ENCODE results near the gene MYBPC2. TPM values are rescaled to one million over a fixed set of nuclear protein-coding genes. Genes with fewer than 3 reads are reported as not detected.

The MYBPC2 gene
- total RNA-seq, 1 donor from 2014 or later, result 0.77 TPM

- peaks cover 12% of the 10 kb centered on the region for H3K4me1 Mint-ChIP-seq
Measured at GRCh38 chr19:50420127-50420526, 12.6 kb upstream of the MYBPC2 start.

DNA sequence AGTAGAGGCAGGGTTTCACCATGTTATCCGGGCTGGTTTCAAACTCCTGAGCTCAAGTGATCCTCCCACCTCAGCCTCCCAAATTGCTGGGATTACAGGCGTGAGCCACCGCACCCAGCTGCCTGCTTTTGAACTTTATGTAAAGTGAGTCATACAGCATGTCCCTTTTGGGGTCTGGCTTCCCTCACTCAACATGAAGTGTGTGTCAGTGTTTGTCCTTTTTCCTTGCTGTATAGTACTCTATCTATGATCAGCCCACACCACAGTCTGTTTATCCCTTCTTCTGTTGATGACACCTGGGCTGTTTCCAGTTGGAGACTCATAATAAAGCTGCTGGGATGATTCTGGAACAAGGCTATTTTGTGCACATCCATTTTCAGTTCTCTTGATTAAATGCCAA, 11.9 kb upstream of the MYBPC2 start:
- Mint-ChIP-seq H3K4me3 (no peak overlapping the region), H3K27ac (no peak overlapping the region), H3K4me1 (peaks cover 12% of the 10 kb centered on the region), H3K27me3 (ENCODE audit: insufficient read depth, low read depth) (peaks cover 17% of the 10 kb centered on the region), H3K36me3 (no peaks in the 10 kb centered on the region), H3K9me3 (no peaks in the 10 kb centered on the region)
- Histone ChIP-seq H3K36me3 (no peaks in the 10 kb centered on the region), H3K27ac (no peak overlapping the region), H3K79me2 (ENCODE audit: low read depth) (no peaks in the 10 kb centered on the region), H3K4me1 (peaks cover 7% of the 10 kb centered on the region), H4K20me1 (ENCODE audit: low read depth) (peaks cover 3% of the 10 kb centered on the region), H3K9ac (no peak overlapping the region), H3K4me3 (no peak overlapping the region), H3K27me3 (peaks cover 30% of the 10 kb centered on the region), H2AFZ (replicated peaks) (no peak overlapping the region), H3K4me2 (no peak overlapping the region), H3K9me3 (ENCODE audit: low read depth) (no peaks in the 10 kb centered on the region), H3F3A (ENCODE audit: low read depth) (no peaks in the 10 kb centered on the region)
- DNase-seq (ENCODE audit: low spot score), result no peak
- TF ChIP-seq, protein P1, sequence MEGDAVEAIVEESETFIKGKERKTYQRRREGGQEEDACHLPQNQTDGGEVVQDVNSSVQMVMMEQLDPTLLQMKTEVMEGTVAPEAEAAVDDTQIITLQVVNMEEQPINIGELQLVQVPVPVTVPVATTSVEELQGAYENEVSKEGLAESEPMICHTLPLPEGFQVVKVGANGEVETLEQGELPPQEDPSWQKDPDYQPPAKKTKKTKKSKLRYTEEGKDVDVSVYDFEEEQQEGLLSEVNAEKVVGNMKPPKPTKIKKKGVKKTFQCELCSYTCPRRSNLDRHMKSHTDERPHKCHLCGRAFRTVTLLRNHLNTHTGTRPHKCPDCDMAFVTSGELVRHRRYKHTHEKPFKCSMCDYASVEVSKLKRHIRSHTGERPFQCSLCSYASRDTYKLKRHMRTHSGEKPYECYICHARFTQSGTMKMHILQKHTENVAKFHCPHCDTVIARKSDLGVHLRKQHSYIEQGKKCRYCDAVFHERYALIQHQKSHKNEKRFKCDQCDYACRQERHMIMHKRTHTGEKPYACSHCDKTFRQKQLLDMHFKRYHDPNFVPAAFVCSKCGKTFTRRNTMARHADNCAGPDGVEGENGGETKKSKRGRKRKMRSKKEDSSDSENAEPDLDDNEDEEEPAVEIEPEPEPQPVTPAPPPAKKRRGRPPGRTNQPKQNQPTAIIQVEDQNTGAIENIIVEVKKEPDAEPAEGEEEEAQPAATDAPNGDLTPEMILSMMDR (IDR thresholded peaks at IDR 0.05), result no peak
- no peak for TF ChIP-seq EZH2 (IDR thresholded peaks at IDR 0.05)
- no peak for TF ChIP-seq EZH2phosphoT487 (IDR thresholded peaks at IDR 0.05)

More at GRCh38 chr19:50420127-50420526, 12.6 kb upstream of the MYBPC2 start:
- TF ChIP-seq EZH2phosphoT487 (IDR thresholded peaks at IDR 0.05) (no peak), EZH2 (IDR thresholded peaks at IDR 0.05) (no peak)
- TF ChIP-seq, protein P1 (IDR thresholded peaks at IDR 0.05), result no peak
- Histone ChIP-seq H3K4me1 (peaks cover 7% of the 10 kb centered on the region), H3K9me3 (ENCODE audit: low read depth) (no peaks in the 10 kb centered on the region), H3K36me3 (no peaks in the 10 kb centered on the region), H3K4me2 (no peak overlapping the region), H3K4me3 (no peak overlapping the region), H3K27me3 (peaks cover 30% of the 10 kb centered on the region), H3F3A (ENCODE audit: low read depth) (no peaks in the 10 kb centered on the region), H3K27ac (no peak overlapping the region), H3K9ac (no peak overlapping the region), H2AFZ (replicated peaks) (no peak overlapping the region), H4K20me1 (ENCODE audit: low read depth) (peaks cover 6% of the 10 kb centered on the region), H3K79me2 (ENCODE audit: low read depth) (no peaks in the 10 kb centered on the region)
- Mint-ChIP-seq H3K36me3 (no peaks in the 10 kb centered on the region), H3K27ac (no peak overlapping the region), H3K4me3 (no peak overlapping the region), H3K27me3 (ENCODE audit: insufficient read depth, low read depth) (peaks cover 17% of the 10 kb centered on the region), H3K9me3 (no peaks in the 10 kb centered on the region)
- no peak for DNase-seq (ENCODE audit: low spot score)

DNA sequence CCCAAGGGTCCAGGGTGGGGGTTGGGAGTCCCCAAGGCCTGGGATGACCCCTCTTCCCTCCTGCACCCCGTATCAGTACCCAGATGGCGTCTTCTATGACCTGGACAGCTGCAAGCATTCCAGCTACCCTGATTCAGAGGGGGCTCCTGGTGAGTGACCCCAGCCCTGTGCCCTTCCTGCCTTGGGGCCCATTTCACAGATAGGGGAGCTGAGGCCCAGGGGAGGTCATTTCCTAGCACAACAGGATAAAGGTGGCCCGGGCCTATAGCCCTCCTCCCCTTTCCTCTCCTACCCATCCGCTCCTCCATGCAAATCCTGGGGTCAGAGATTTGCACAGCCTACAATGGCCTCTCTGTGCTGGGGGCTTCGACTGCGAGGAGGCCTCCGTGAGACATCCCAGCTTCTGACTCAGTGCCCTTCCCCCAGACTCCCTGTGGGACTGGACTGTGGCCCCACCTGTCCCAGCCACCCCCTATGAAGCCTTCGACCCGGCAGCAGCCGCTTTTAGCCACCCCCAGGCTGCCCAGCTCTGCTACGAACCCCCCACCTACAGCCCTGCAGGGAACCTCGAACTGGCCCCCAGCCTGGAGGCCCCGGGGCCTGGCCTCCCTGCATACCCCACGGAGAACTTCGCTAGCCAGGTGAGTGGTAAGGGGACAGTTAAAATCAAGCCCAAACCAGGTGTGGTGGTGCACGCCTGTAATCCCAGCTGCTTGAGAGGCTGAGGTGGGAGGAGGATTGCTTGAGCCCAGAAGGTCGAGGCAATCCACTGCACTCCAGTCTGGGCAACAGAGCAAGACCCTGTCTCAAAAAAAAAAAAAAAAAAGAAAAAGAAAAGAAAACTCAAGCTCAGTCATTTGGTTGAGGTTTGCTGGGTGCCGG, 10.1 kb upstream of the MYBPC2 start:
- Histone ChIP-seq H3F3A (ENCODE audit: low read depth) (no peaks in the 10 kb centered on the region), H3K4me1 (peaks cover 7% of the 10 kb centered on the region), H4K20me1 (ENCODE audit: low read depth) (peaks cover 3% of the 10 kb centered on the region), H3K9me3 (ENCODE audit: low read depth) (no peaks in the 10 kb centered on the region), H3K79me2 (ENCODE audit: low read depth) (no peaks in the 10 kb centered on the region), H2AFZ (replicated peaks) (no peak overlapping the region), H3K4me2 (no peak overlapping the region), H3K27me3 (peaks cover 35% of the 10 kb centered on the region), H3K4me3 (no peak overlapping the region), H3K27ac (no peak overlapping the region), H3K36me3 (no peaks in the 10 kb centered on the region), H3K9ac (no peak overlapping the region)
- no peak for DNase-seq (ENCODE audit: low spot score)
- Mint-ChIP-seq H3K4me1 (peaks cover 12% of the 10 kb centered on the region), H3K27me3 (ENCODE audit: insufficient read depth, low read depth) (peaks cover 17% of the 10 kb centered on the region), H3K9me3 (no peaks in the 10 kb centered on the region), H3K27ac (no peak overlapping the region), H3K36me3 (no peaks in the 10 kb centered on the region), H3K4me3 (no peak overlapping the region)
- no peak for TF ChIP-seq EZH2phosphoT487 (IDR thresholded peaks at IDR 0.05)
- TF ChIP-seq, protein P1 (IDR thresholded peaks at IDR 0.05), result no peak
- no peak for TF ChIP-seq EZH2 (IDR thresholded peaks at IDR 0.05)

Data from neural progenitor cell (in vitro differentiated cells).